Type B pancreatic cell (in vitro differentiated cells): ENCODE data around the gene ASB16. TPM values are rescaled to one million over a fixed set of nuclear protein-coding genes. Genes with fewer than 3 reads are reported as not detected.
A peak's percentile ranks its signal among the peaks of the same experiment; 100 is the strongest.

Experiments
- DNase-seq: peaks from one replicate; pipeline ENCODE4 v3.0.0; 2021; ENCODE audit warnings: mixed read lengths; ENCODE audit not compliant: unreplicated experiment; ENCODE audit errors: extremely low spot score
- H3K27ac Mint-ChIP-seq: 2 replicates; pipeline ENCODE4 v1.8.0; 2021; ENCODE audit warnings: mild to moderate bottlenecking, mixed read lengths
- H3K27me3 Mint-ChIP-seq: 2 replicates; pipeline ENCODE4 v1.8.0; 2021; ENCODE audit warnings: mixed read lengths
- H3K36me3 Mint-ChIP-seq: 2 replicates; pipeline ENCODE4 v1.8.0; 2021; ENCODE audit warnings: mixed read lengths
- H3K4me1 Mint-ChIP-seq: one replicate; pipeline ENCODE4 v1.8.0; 2021; ENCODE audit warnings: mixed read lengths; ENCODE audit not compliant: unreplicated experiment
- H3K4me3 Mint-ChIP-seq: 2 replicates; pipeline ENCODE4 v1.8.0; 2021; ENCODE audit warnings: mild to moderate bottlenecking, mixed read lengths
- H3K9me3 Mint-ChIP-seq: 2 replicates; pipeline ENCODE4 v1.8.0; 2021; ENCODE audit warnings: mixed read lengths
- CTCF ChIP-seq: fragments of 200-600 bp; sonication (generic); conservative IDR thresholded peaks from 2 replicates; pipeline ENCODE4 v1.5.0; 2021; ENCODE audit warnings: antibody characterized with exemption, mild to moderate bottlenecking
- total RNA-seq: library from RNA; stranded (reverse); gene quantifications from 2 replicates; pipeline ENCODE4 v1.2.1, GENCODE V29; 2021; ENCODE audit warnings: low replicate concordance

The ASB16 gene
- total RNA-seq, 1 donor from 2014 or later = 0.68 TPM

GRCh38 chr17:44219616-44220212, 49.2 kb downstream of the ASB16 start, which contains the start of gene UBTF:
Gene UBTF (minus strand): TSS chr17:44219675. CDS start chr17:44218229, 1,446 bp downstream.
- peaks cover 4% of the 10 kb centered on the region for H3K27me3 Mint-ChIP-seq
- H3K4me3 Mint-ChIP-seq = peak within 1 kb of the TSS; percentile 92
- DNase-seq = no peak
- TF ChIP-seq CTCF = no peak
- H3K27ac Mint-ChIP-seq = peak within 1 kb of the TSS; percentile 89
- peaks cover 23% of the 10 kb centered on the region for H3K4me1 Mint-ChIP-seq
- H3K36me3 Mint-ChIP-seq = peaks cover 10% of the 10 kb centered on the region
- H3K9me3 Mint-ChIP-seq = no peaks in the 10 kb centered on the region

- Mint-ChIP-seq H3K27ac (peak overlapping the region; percentile 97), H3K27me3 (peaks cover 4% of the 10 kb centered on the region), H3K36me3 (peaks cover 5% of the 10 kb centered on the region), H3K4me1 (peaks cover 23% of the 10 kb centered on the region), H3K9me3 (no peaks in the 10 kb centered on the region), H3K4me3 (peak overlapping the region; percentile 96)
- no peak for TF ChIP-seq CTCF
- no peak for DNase-seq
These were observed 49.9 kb downstream of the ASB16 start for GRCh38 chr17:44220213-44221083.

GRCh38 chr17:44221084-44221861, 50.8 kb downstream of the ASB16 start:
- TF ChIP-seq CTCF = no peak
- Mint-ChIP-seq H3K27ac (peak overlapping the region; percentile 97), H3K4me3 (peak overlapping the region; percentile 96), H3K27me3 (peaks cover 4% of the 10 kb centered on the region), H3K36me3 (peaks cover 5% of the 10 kb centered on the region), H3K9me3 (no peaks in the 10 kb centered on the region), H3K4me1 (peaks cover 23% of the 10 kb centered on the region)
- peak; percentile 88 for DNase-seq

- H3K4me3 Mint-ChIP-seq = peak overlapping the region; percentile 96
These were observed 51.3 kb downstream of the ASB16 start for GRCh38 chr17:44221862-44222111.

More at GRCh38 chr17:44221862-44222111, 51.3 kb downstream of the ASB16 start:
- peaks cover 4% of the 10 kb centered on the region for H3K27me3 Mint-ChIP-seq
- peak overlapping the region; percentile 97 for H3K27ac Mint-ChIP-seq
- peaks cover 3% of the 10 kb centered on the region for H3K36me3 Mint-ChIP-seq
- H3K9me3 Mint-ChIP-seq = no peaks in the 10 kb centered on the region
- no peak for TF ChIP-seq CTCF
- DNase-seq = no peak
- H3K4me1 Mint-ChIP-seq = peaks cover 21% of the 10 kb centered on the region
